ELR (cell line): ENCODE data around the gene GPR141.
"Not testable (repeated sequence)": the region's sequence is repeated elsewhere in the genome, so short reads cannot be mapped to it uniquely, and the experiment has no call there.

Experiments
- DNase-seq: peaks from one replicate; pipeline ENCODE4 v3.0.0-alpha.2; 2015; ENCODE audit warnings: low read depth

The GPR141 gene

DNA sequence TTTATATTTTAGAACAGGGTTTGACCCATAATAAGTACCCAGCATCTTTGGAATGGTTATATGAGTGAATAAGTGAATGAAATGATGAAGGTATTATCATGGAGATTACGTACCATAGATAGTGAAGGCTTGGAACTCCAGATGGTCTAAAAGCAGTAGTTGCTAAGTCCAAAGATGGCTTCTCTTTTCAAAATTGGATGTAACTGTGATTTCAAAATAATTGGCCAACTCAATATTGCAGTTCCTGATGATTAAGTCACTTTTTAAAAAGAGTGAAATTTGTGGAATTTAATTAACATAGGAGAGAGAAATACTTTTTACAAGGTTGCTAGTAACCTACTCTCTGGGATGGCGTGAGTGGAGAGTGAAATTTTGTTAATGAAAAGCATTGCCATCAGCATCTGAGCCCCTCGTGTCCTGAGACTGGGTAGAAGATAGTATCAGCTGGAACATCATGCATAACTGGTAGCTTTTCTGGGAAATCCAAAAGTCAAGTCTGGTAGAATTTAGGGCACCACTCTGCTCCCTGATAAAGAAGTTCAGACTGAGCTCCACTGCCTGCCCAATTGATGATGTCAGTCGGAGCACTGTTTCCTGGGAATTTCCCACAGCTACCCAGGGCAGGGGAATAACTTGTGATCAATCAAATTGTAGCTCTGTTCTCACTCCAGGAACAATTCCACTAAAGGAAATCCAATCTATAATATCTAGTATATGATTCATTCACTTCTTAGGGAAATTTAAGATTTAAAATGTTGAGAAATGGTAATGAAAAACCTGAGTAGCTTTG lies 3.2 kb downstream of the GPR141 start:
- DNase-seq = no peak

DNA sequence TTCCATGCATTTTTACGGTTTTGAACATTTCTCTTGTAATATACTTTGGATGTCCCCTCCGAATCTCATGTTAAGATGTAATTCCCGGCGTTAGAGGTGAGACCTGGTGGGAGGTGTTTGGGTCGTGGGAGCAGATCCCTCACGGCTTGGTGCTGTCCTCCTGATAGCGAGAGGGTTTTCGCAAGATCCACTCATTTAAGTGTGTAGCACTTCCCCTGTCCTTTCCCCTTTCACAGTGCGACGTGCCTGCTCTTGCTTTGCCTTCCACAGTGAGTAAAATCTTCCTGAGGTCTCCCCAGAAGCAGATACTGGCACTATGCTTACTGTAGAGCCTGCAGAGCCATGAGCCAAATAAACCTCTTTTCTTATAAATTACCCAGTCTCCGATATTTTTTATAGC lies 6.6 kb downstream of the GPR141 start:
- DNase-seq = no peak

DNA sequence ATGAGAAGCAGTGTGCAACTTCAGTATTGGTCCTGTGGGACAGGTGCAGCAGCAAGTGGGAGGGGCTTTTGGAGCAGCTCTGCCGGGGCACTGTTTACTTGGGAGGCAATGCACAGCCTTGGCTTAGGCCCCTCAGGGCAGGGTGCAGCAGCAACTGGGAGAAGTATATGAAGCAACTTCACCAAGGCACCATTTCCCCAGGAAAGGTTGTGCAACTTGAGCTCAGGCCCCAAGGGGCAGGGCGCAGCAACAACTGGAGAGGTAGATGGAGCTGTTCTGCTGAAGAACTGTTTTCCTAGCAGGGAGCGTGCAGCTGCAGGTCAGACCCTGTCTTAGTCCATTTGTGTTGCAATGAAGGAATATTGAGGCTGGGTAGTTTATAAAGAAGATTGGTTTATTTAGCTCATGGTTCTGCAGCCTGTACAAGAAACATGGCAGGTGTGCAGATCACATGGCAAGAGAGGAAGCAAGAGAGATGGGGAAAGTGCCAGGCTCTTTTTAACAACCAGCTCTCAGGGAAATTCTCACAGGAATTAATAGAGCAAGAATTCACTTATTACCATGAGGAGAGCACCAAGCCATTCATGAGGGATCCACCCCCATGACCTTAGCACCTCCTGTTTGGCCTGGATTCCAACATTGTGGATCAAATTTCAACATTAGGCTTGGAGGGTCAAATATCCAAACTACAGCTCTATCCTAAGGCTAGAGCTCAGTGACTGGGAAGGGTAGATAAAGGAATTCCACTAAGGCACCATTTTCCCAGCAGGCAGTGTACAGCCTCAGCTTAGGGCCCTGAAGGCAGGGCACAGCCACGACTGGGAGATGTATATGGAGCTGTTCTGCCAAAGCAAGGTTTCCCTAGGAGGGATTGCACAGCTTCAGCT lies 10.9 kb downstream of the GPR141 start:
- DNase-seq = no peak

DNA sequence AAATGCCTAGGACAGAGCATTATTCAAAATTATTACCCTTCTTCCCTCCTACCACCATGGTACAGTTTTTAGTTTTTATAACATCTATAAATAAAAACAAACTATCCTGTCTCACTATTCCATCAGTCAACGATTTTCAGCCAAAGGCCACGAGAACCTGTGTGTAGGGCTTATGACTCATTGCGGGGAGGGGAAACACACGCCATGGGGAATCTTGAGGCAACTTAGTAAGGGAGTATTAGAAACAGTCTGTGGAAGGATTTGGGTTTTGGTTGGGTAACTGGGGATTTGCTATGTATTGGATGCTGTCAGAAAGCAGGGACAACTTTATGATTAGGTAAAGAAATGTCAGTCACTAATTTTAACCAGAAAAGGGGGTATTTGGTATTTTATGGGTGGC lies 14.7 kb downstream of the GPR141 start:
- DNase-seq = no peak

DNA sequence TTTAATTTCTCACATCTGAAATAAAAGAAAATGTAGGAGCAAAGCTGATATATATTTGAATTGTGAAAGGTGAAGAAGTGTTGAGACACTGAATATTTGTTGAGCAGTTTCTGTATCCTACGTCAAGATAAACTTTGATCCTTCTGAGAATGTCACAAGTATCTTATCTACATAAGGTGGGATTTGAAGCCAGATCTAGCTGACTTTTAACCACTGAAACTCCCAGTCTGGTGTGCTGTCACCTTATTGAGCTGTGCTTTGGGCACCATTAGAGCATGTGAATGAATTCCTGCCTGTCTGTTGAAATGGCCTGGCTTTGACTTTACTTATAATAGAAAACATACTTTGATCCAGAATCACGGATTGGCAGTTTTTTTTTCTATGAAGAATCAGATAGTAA lies 15.2 kb downstream of the GPR141 start:
- no peak for DNase-seq

DNA sequence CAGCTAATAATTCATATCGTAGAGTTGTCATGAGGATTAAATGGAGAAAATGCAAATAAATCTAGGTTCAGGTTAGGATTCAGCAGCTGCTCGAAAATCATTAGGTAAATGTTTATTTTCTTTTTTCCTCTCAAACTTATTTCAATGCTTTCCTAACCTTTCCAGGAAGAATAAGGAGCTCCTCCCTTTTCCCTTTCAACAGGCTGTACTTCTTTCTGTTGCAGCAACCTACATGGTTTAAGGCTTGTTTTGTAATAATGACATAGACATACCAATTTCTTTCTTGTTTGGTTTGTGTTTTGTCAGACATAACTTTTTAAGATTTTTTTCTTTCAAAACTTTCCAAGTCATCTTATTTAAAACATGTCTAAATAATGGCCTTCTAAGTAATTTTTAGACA lies 18.2 kb downstream of the GPR141 start:
- no peak for DNase-seq

DNA sequence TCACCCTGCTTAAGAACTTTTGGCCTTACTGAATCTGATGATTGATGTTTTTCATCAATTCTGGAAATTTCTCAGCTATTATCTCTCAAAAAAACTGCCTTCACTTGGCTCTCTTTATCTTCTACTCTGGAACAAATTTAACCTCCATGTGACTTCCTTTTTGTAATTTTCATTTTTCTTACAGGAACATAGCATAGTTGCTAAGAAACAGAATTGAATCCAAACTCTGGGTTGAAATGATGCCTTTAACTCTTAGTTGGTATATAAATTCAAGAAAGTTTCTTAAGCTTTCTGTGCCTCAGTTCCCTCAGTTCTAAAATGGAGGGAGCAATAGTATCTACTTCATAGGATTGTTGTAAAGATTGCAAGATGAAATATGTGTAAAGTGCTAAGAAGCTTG lies 19.8 kb downstream of the GPR141 start:
- DNase-seq = no peak

DNA sequence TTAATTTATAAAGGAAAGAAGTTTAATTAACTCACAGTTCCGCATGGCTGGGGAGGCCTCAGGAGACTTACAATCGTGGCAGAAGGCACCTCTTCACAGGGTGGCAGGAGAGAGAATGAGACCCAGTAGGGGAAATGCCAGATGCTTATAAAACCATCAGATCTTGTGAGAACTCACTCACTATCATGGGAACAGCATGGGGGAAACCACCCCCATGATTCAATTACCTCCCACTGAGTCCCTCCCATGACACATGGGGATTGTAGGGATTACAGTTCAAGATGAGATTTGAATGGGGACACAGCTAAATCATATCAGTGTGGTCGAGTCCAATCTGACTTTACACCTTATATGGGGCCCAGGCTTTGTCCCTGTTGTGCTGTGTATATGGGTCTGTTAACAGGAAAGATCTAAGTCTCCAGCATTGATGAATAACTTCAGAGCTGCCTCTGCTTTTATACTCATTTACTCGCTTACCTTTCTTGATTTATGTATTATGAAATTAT lies 20.8 kb downstream of the GPR141 start:
- not testable (repeated sequence) for DNase-seq

DNA sequence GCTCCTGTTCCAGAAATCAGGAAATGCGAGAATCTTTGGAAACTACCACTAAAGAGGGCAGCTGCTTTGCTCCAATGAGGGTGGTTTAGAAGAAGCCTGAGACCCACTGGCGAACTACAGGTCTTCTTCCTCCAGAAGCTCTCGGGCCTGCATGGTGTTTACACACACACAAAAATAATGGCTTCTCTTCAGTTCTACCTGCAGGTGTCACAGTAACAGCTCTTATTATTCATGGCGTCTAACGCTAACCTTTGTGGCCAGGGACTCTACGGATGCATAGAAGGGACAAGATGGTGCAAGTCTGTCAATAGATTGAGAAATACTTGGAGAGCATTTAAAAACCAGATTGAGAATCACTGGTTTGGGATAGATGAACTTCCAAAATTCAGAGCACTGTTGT lies 22.4 kb downstream of the GPR141 start:
- no peak for DNase-seq

DNA sequence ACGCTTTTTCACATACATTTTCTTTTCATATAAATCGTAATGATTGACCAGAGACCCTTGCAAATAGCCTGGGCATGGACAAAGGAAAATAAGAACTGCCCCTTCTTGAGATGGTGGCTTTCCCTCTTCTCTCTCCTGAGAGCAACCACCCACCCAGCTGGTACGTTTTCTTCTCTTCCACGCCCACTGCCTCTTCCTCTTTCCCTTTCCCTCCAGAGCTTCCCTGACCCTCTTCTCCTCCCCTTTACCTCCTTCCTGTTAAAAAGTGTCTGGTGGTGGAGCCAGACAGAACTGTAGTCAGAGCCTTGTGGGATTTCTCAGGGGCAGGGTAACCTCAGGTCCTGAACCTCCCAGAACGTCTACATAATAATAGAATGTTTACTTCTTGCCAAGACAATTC lies 23.2 kb downstream of the GPR141 start:
- no peak for DNase-seq

DNA sequence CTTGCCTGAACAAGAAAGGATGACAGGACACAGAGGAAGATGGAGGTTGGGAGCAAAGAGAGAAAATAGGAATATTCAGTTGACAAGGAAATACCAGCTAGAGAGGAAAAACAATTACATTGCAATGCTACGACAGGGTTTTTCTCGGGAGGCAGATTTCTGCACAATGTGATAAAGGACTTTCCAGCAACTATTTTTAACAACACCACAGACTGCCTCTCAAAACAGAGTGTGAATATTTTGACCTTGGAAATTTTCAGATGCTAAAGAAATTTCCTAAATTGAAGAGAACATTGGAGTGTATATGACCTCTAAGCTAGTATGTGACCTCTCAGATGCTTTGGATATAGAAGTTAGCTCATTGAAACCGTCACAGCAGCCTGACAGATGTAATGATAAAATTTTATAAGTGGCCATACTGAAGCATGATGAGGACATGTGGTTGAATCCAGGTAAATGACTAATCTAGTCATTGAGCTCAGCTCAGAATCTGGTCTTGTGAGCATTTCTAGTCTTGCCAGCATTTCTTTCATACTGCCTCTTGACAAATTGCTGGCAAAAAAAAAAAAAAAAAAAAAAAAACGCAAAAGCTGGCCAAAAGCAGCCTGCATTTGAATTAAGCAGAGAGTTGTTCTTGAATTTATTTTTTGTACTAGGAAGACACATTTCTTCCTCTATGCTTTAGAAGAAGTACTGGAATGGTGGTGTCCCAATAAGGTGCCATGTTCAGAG lies 24.4 kb downstream of the GPR141 start:
- no peak for DNase-seq

DNA sequence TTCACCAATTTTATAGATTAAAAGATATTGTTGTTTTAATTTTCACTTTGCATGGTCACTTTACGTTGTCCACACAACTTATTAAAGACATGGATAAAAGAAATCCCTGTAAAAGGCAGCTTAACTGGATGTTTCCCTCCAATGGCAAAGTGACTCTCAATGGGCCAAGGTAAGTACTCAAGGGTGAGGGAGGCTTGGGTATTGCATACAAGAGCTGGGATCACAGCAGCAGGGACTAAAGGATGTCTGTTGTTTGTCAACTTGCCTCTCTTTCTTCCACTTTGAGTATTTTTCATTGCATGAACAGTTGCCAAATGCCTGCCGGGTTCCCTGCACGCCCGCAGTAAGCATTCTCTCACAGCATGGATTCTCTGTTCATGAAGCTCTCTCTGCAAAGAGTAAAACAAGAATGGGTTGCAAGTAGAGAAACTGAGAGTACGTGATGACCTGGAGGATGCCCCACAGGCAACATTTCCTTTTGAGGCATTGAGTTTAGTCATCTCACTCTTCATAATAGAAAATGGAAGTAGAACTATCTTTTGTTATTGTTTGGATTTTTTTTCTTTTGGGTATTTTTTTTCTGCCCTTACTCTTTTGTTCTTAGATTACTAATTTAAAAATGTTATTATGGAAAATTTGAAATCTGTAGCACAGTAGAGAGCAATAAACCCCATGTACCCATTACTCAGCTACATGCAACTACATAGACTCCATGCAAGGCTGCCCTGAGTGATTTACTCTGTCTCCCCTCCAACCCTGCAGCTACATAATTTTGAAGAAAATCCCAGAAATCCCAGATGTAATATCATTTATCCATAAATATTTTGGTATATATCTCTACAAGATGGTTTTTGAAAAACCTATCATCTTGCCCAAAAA lies 26.3 kb downstream of the GPR141 start:
- no peak for DNase-seq

DNA sequence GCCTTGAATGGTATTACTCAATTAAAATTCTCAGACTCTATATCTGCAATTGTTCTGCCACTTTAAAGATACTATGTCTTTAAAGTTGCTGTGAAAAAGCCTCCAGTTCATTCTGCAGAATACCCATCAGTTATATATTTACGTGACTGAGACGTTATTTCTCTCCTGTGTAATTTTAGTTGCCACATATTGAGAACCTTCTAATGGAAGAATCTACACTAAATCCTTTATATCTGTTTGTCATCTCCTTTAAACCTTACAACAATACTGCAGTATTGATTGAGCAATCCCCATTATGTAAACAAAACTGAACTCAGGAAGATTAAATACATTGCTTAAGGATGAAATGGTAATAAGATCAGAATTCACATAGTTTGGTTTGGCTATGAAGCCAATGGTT lies 30.0 kb downstream of the GPR141 start:
- DNase-seq = no peak

DNA sequence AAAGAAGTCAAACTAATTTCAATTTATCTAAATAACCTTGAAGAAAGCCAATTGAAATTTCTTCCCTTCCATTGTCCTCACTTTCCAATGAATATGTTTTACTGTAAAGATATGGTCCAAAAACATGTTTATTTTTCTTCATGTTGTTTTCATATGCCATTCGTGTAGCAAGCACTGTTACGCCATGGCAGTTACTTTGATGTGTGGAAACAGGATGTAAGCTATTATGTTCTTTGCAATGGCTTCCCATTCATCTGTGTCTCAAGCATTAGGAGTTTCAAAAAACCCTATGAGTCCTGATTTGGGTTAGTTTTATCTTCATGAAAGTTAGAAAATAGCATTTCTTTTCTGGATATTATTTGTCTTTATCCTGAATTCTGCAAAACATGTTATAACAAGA lies 31.0 kb downstream of the GPR141 start:
- no peak for DNase-seq

DNA sequence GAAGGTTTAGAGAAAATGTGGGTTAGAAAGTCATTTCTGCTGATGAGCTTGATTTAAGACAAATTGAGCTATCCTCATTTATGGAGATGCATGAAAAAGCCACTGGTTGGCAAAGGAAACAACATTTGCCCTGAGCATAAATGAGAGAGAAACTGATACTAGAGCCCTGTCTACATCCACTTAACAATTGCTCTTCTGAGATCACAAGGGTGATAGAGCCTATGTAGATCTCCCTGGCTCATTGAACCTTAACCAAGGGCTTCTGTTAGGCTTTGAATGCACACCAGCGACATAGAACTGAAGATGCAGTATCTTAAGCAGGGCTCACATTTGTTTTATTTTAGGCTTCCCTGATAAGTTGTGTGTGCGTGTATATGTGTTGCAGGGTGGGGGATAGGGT lies 35.0 kb downstream of the GPR141 start:
- DNase-seq = no peak

DNA sequence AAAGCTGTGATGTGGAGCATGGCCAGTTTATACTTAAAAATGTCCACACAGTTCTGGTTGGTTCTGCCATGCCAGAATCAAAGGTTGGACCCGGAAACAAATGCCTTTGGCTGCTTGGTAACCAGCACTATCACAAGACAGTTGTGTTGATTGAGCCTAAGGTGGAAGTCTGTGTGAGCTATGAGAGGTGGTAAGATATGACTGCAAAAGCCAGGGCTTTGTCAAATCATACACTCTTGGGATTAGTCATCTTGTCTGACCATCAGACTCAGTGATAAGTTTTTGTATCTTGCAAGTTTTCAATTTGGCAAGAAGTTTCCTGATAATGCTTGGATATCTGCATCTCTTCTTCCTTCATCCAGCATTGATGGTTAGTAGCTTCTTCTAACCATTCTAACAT lies 35.5 kb downstream of the GPR141 start:
- no peak for DNase-seq

DNA sequence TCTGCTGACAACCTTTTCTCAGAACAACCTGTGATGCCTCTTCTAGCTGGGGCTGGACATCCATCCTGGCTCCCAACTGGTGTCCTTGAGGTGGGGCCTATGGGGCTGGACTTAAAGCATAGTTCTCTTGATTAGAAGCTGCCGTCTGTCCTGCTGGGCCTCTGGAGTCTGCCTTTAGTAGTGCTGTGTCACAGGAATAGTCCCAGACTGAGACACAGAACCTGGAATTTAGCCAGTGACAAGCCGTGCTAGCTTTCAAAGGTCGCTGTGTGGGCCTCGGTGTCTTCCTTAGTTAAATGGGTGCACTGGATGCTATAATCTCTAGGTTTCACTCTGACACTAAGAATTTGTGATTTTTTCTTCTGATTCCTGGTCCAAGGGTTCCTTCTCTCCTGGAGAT lies 41.2 kb downstream of the GPR141 start:
- no peak for DNase-seq

DNA sequence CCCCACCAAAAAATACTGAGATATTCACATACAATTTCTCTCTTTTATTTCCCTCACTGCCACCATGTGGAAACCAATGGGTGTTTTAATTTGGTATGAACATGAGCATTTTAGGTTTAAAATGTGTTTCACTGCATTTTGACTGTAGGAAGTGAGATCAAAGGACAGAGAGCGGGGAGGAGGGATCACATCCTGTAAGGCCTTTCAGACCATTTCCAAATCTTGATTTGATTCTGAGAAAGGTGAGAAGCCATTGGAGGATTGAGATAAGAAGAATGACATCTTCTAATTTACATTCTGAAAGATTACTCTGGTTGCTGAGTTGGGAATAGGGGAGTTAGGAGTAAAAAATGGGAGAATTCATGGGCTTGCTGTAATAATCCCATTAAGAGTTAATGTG lies 42.5 kb downstream of the GPR141 start:
- no peak for DNase-seq

DNA sequence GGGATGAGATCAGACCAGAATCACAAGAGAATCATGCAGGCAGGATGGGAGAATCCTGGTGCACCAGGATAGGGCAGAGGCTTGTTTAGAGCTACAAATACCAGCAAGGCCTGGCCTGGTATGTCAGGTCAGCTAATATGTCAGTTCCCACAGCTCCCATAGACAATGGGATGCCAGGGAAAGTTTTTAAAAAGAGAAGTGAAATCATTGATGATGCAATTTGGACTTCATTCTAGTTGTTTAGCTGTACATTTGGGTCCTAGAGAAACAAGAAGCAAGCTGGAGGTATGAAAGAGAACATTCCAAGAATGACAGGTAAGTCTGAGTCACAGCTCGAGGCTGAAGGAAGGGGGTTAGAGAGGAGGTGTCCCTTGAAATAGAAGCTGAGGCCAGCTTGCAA lies 45.2 kb downstream of the GPR141 start:
- no peak for DNase-seq

DNA sequence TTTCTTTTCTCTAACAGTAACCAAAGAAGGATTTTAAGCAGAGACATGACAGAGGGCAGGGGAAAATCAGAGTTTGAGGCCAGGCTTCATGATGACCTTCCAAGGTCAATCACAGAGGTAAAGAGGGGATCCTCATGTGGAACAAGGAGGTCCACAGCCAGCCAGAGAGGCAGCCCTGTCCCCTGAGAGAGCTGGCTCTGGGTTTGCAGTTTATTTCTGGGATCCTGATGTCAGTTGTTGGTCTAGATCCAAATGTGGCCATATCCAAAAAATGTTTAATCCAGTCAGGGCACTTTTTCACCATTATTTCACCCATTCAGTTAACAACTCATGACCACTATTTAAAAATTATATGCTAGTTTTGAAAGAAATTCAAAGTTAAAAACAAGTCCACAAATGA lies 45.6 kb downstream of the GPR141 start:
- DNase-seq = no peak

DNA sequence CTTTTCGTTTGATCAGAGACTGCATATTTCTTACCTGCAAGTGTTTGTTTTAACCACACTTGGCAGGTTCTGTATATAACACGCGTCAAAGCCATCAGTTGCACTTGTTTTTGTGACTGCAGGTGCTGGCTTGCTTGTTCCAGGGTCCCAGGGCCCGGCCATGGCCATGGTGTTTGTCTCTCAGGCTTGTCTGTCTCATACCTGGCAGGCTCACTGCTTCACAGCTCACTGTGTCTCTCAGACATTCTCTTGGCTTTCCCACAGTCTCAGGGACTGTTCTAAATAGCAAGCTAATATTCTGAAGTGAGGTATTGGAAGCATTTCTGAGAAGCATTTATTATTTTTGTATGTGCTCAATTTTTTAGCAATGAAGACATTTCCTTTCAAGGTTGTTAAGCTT lies 46.9 kb downstream of the GPR141 start:
- DNase-seq = no peak

DNA sequence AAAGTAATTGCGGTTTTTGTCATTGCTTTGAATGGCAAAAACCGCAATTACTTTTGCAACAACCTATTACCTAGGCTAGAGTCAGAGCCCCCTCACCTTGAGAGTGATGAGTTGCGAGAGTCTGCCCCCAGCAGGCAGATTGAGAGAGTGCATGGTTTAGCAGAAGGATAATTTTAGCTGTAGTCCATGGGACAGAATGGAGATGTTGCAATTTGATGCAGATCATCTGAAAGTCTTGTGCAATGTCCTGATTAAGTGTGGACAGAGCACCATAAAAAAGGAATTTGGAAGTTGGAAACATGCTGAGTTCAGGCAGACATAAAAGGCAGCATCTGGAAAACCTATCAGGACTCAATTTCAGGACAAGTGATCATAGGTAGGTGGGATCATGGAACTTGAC lies 48.7 kb downstream of the GPR141 start:
- no peak for DNase-seq
